HG02973 (cell line): Measurements from ENCODE around the gene ARTN.

Source experiments
- ATAC-seq: cut with Tn5 transposase; IDR thresholded peaks from one replicate; pipeline ENCODE4 v1.9.1; 2021; ENCODE audit warnings: moderate library complexity; ENCODE audit not compliant: unreplicated experiment

Gene ARTN

GRCh38 chr1:43982241-43982640 lies 48.6 kb downstream of the ARTN start:
- no peak for ATAC-seq

GRCh38 chr1:43982808-43983207 lies 49.2 kb downstream of the ARTN start:
- no peak for ATAC-seq

DNA sequence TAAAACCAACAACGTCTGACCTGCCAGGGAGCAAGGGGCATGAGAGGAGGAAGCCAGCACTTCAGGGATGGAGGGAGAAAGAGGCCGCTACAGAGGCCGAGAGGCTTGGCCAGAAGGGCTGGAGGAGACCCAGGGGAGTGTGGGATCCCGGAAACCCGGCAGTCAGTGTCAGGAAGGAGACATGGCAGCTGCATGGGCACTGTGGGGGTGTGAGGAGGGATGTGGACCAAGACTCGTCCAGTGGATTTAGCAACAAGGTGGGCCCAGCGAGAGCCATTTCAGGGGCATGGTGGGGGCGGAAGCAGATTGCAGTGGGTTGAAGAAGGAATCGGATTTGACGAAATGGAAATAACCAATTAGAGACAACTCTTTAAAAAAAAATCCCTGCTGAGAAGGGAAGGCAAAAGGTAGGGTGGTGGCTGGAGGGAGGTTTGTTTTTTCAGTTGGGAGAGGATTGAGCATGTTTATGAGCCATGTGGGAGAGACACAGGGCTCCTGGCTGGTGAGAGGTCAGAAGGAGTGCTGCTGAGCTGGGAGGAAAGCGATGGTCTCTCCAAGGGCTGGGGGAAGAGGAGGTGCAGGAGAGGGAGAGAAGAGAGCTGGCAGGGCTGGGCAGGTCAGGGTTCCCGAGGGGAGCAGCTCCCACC lies 49.8 kb downstream of the ARTN start:
- no peak for ATAC-seq

- no peak for ATAC-seq
Measured at GRCh38 chr1:43984855-43985254, 51.3 kb downstream of the ARTN start.

DNA sequence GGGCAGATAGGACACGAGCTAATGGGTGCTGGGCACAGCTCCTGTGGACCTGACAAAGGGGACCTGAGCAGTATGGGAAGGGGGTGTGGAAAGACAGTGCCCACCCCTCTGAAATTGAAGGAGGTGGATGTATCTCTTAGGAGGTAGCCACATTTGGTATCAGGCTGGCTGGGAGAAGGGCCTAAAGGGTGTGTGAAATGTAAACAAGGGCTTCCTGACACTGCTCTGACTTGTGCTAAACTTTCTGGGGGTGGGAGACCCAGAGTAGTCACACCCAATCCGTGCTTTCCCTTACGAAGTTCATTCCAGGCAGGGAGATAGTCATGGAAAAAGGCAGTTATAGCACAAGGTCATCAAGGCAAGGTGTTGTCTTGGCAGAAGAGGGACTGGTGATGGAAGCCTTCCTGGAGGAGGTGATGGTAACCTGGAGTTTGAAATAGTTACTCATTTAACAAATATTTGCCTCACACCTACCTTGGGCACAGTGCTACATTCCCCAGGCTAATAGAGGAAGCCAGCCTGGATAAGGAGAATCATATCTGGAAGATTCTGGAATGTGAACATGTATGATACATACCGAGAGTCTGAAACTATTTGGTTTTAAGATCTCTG lies 52.5 kb downstream of the ARTN start:
- ATAC-seq: no peak

GRCh38 chr1:43986712-43987111 lies 53.1 kb downstream of the ARTN start:
- no peak for ATAC-seq
